Measurements from ENCODE around the gene LONP1.

The LONP1 gene

DNA sequence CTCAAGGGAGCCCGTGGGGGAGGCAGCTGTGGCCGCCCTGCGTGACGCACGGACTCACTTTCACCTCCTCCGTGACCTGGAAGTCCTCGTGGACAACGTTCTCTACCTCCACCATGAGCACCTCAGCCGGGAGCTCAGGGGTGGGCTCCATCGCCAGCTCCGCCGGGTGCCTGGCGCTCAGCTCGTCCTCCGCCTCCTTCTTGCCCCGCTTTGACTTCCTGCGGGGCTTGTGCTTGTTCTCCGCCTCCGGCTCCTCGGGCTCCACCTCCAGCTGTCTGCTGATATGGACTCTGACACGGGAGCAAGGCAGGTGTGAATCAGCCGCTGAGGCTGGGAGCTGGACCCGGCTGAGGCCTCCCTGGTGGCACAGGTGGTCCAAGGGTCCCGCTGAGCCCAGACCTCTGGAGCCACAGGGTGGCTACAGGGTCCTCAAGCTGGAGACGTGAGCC is 8.2 kb downstream of the LONP1 start:
- Histone ChIP-seq H3K27ac (ENCODE audit: insufficient read depth in 1 of 2, low read depth in 1 of 2, low read length in 2 of 2, poor library complexity in 1 of 2, severe bottlenecking in 2 of 2) (no peak overlapping the region), H3K36me3 (ENCODE audit: control insufficient read depth in 4 of 4, insufficient read depth in 4 of 4, low read length in 3 of 4) (peaks cover 13 to 65% (median 44%) of the 10 kb centered on the region in 4 experiments), H3K27me3 (replicated peaks in 2 of 5; ENCODE audit: control insufficient read depth in 4 of 5, insufficient read depth in 5 of 5, low read length in 4 of 5) (no peaks in the 10 kb centered on the region), H3K4me3 (ENCODE audit: control insufficient read depth in 1 of 7, extremely low read depth in 1 of 7, insufficient read depth in 4 of 7, low read depth in 2 of 7, low read length in 6 of 7) (no peak overlapping the region), H3K4me1 (ENCODE audit: control extremely low read depth in 1 of 4, control insufficient read depth in 4 of 4, insufficient read depth in 4 of 4, low read length in 3 of 4) (no peaks in the 10 kb centered on the region), H3K9me3 (ENCODE audit: control extremely low read depth in 1 of 5, control insufficient read depth in 4 of 5, insufficient read depth in 2 of 5, low read depth in 1 of 5, low read length in 4 of 5) (no peaks in the 10 kb centered on the region)
- POLR2A ChIA-PET = interaction anchor here (1.1 to 1.4 kb wide), 2 partner anchors 8 to 15 kb away, joined by 3 to 5 read pairs; partner anchors contain the start of genes CATSPERD and LONP1
- CTCF ChIA-PET = interaction anchor here (0.8 to 2.8 kb wide), 5 partner anchors 11 to 115 kb away, joined by 3 to 10 read pairs (median 4); partner anchors contain the start of gene RPL36
- no peak for DNase-seq
- WGBS (ENCODE audit: insufficient coverage) = 96% methylated on average over 25 of the region's 25 CpGs

DNA sequence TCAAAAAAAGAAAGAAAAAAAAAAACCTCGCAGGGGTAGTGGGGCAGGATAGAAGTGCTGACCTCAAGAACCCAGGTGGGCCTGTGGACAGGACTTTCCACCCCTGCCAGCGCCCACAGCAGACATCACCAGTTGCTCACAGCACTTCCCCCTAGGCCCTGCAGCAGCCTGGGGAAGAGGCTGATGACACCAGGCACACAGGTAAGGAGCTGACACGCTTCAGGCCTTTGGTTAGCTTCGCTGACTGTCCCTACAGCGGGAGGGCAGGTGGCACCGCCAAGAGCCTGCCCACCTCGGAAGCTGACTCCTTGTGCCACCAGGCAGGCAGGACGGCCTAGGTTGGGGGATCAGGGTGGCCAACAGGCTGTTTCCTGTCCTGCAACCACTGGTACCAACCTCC is 8.9 kb downstream of the LONP1 start:
- ChIA-PET CTCF (interaction anchor here (0.8 to 2.8 kb wide), 4 partner anchors 10 to 95 kb away, joined by 3 to 10 read pairs (median 4); partner anchors contain the start of gene RPL36), POLR2A (interaction anchor here (1.1 to 1.4 kb wide), 2 partner anchors 9 to 15 kb away, joined by 3 to 5 read pairs; partner anchors contain the start of genes CATSPERD and LONP1)
- H3K36me3 ChIP-seq (ENCODE audit: control insufficient read depth in 4 of 4, insufficient read depth in 4 of 4, low read length in 3 of 4) = peaks cover 16 to 70% (median 49%) of the 10 kb centered on the region in 4 experiments
- H3K4me1 ChIP-seq (ENCODE audit: control extremely low read depth in 1 of 4, control insufficient read depth in 4 of 4, insufficient read depth in 4 of 4, low read length in 3 of 4) = no peaks in the 10 kb centered on the region
- no peak overlapping the region for H3K27ac ChIP-seq (ENCODE audit: insufficient read depth in 1 of 2, low read depth in 1 of 2, low read length in 2 of 2, poor library complexity in 1 of 2, severe bottlenecking in 2 of 2)
- WGBS (ENCODE audit: insufficient coverage) = 100% methylated on average over 4 of the region's 8 CpGs
- DNase-seq = no peak
- H3K27me3 ChIP-seq (replicated peaks in 2 of 5; ENCODE audit: control insufficient read depth in 4 of 5, insufficient read depth in 5 of 5, low read length in 4 of 5) = no peaks in the 10 kb centered on the region
- no peak overlapping the region for H3K4me3 ChIP-seq (ENCODE audit: control insufficient read depth in 1 of 7, extremely low read depth in 1 of 7, insufficient read depth in 4 of 7, low read depth in 2 of 7, low read length in 6 of 7)
- H3K9me3 ChIP-seq (ENCODE audit: control extremely low read depth in 1 of 5, control insufficient read depth in 4 of 5, insufficient read depth in 2 of 5, low read depth in 1 of 5, low read length in 4 of 5) = no peaks in the 10 kb centered on the region

DNA sequence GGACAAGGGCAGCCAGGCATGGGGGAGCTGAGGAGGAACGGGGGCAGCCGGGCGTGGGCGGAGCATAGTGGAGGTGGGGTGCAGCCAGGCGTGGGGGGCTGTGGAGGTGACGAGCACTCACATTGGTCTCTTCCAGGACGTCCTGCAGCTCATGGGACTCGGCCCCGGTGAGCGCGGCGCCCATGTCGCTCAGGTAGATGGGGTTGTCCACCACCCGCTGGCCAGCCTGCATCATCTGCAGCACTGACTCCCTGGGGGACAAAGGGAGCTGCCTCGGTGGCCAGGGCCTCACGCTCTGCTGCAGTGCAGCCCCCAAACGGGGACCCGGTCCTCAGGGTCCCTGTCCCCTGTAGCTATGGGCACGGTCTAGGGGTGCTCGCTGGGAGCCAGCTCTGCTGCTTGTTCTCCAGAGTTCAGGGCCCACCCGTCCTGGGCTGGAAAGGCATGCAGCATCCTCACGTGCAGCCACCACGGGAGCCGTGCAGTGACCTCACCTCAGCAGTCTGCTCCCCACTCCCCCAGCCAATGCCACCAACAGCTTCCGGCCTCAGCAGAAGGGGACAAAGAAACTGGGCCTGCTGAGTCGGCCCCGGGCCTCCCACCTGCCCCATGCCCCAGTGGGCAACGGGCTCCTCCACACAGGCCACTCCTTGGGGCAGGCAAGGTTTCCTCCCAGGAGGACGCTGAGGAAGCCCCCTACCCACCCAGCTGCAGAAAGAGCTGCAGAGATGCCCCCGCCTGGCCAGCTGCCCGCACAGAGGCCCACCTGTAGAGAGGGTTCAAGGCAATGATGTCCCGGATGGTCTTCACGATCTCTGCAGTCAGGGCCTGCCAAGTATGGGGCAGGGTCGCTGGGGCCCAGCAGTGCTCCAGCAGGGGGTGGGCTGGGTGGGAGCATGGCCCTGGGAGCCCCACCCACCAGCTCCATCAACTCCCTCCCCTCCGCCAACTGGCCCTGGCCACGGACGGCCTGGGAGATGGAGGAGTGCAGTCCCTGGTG is 12.1 kb downstream of the LONP1 start:
- Histone ChIP-seq H3K9me3 (ENCODE audit: control extremely low read depth in 1 of 5, control insufficient read depth in 4 of 5, insufficient read depth in 2 of 5, low read depth in 1 of 5, low read length in 4 of 5) (no peaks in the 10 kb centered on the region), H3K27me3 (replicated peaks in 2 of 5; ENCODE audit: control insufficient read depth in 4 of 5, insufficient read depth in 5 of 5, low read length in 4 of 5) (no peaks in the 10 kb centered on the region), H3K27ac (ENCODE audit: insufficient read depth in 1 of 2, low read depth in 1 of 2, low read length in 2 of 2, poor library complexity in 1 of 2, severe bottlenecking in 2 of 2) (no peak overlapping the region), H3K36me3 (ENCODE audit: control insufficient read depth in 4 of 4, insufficient read depth in 4 of 4, low read length in 3 of 4) (peaks cover 22 to 83% (median 65%) of the 10 kb centered on the region in 4 experiments), H3K4me3 (ENCODE audit: control insufficient read depth in 1 of 7, extremely low read depth in 1 of 7, insufficient read depth in 4 of 7, low read depth in 2 of 7, low read length in 6 of 7) (no peak overlapping the region), H3K4me1 (ENCODE audit: control extremely low read depth in 1 of 4, control insufficient read depth in 4 of 4, insufficient read depth in 4 of 4, low read length in 3 of 4) (no peaks in the 10 kb centered on the region)
- no peak for DNase-seq
- POLR2A ChIA-PET = interaction anchor here (1.0 kb wide), 1 partner anchor 12 kb away, joined by 4 read pairs; the partner anchor contains the start of gene LONP1
- 98% methylated on average over 24 of the region's 37 CpGs for WGBS (ENCODE audit: insufficient coverage)
- CTCF ChIA-PET = no interaction called here

DNA sequence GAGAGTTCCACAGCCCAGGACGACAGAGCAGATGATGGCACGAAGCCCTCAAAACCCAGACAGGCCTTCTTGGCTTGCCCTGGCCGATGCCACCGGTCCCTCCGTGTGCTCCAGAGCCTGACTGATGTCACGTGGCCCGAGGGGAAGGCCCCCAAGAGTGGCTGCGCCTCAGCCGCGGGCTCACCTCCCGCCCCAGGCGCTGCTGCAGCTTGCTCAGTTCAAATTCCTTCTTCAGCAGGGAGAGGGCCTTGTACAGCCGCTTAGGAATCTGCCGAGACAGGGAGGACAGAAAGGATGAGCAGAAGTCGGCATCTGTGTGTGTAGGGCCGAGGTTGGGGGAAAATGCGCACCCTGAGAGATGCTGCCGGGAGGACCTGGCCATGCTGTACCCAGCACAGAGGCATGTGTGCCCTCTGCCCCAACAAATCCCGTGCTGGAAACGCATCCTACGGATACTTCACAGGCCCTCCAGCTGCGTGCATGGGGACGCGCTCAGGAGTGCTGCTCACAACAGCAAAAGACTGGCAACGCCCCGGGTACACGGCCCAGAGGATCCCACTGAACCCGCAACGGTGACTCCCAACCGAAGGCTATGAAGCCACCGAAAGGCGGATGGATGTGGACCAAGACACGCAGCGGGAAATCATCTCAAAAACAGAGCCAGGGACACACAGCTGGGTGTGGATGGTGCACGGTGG is 12.9 kb downstream of the LONP1 start:
- ChIA-PET POLR2A (interaction anchor here (1.0 kb wide), 1 partner anchor 13 kb away, joined by 4 read pairs; the partner anchor contains the start of gene LONP1), CTCF (interaction anchor here (1.4 kb wide), 1 partner anchor 7 kb away, joined by 4 read pairs; no protein-coding TSS in a partner anchor)
- Histone ChIP-seq H3K9me3 (ENCODE audit: control extremely low read depth in 1 of 5, control insufficient read depth in 4 of 5, insufficient read depth in 2 of 5, low read depth in 1 of 5, low read length in 4 of 5) (no peaks in the 10 kb centered on the region), H3K27ac (ENCODE audit: insufficient read depth in 1 of 2, low read depth in 1 of 2, low read length in 2 of 2, poor library complexity in 1 of 2, severe bottlenecking in 2 of 2) (no peak overlapping the region), H3K27me3 (replicated peaks in 2 of 5; ENCODE audit: control insufficient read depth in 4 of 5, insufficient read depth in 5 of 5, low read length in 4 of 5) (no peaks in the 10 kb centered on the region), H3K4me1 (ENCODE audit: control extremely low read depth in 1 of 4, control insufficient read depth in 4 of 4, insufficient read depth in 4 of 4, low read length in 3 of 4) (no peaks in the 10 kb centered on the region), H3K4me3 (ENCODE audit: control insufficient read depth in 1 of 7, extremely low read depth in 1 of 7, insufficient read depth in 4 of 7, low read depth in 2 of 7, low read length in 6 of 7) (no peak overlapping the region), H3K36me3 (ENCODE audit: control insufficient read depth in 4 of 4, insufficient read depth in 4 of 4, low read length in 3 of 4) (peaks cover 19 to 74% (median 61%) of the 10 kb centered on the region in 4 experiments)
- WGBS (ENCODE audit: insufficient coverage) = 96% methylated on average over 31 of the region's 35 CpGs
- no peak for DNase-seq

DNA sequence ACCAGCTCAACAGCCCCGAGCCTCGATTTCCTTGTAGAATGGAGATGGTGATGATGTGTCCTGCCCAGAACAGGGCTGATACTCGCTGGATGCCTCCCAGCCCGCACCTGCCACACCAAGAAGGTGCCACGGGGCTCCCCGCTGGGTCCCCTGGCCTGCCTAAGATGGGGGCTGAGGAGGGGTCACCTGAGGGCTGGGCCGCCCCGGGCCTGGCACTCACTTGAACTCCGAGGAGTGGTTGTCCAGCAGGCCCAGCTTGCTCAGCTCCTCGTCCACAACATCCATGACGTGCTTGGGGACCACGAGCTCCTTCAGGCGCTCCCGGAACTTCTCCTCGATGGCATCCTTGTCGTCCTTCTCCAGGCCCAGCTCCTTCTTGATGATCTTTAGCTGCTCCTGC is 14.4 kb downstream of the LONP1 start:
- H3K27me3 ChIP-seq (replicated peaks in 2 of 5; ENCODE audit: control insufficient read depth in 4 of 5, insufficient read depth in 5 of 5, low read length in 4 of 5) = no peaks in the 10 kb centered on the region
- H3K36me3 ChIP-seq (ENCODE audit: control insufficient read depth in 4 of 4, insufficient read depth in 4 of 4, low read length in 3 of 4) = peaks cover 9 to 67% (median 52%) of the 10 kb centered on the region in 4 experiments
- H3K4me1 ChIP-seq (ENCODE audit: control extremely low read depth in 1 of 4, control insufficient read depth in 4 of 4, insufficient read depth in 4 of 4, low read length in 3 of 4) = no peaks in the 10 kb centered on the region
- 97% methylated on average over 15 of the region's 16 CpGs for WGBS (ENCODE audit: insufficient coverage)
- H3K4me3 ChIP-seq (ENCODE audit: control insufficient read depth in 1 of 7, extremely low read depth in 1 of 7, insufficient read depth in 4 of 7, low read depth in 2 of 7, low read length in 6 of 7) = no peak overlapping the region
- POLR2A ChIA-PET = no interaction called here
- peaks cover 0 to 3% (median 0%) of the 10 kb centered on the region in 5 experiments for H3K9me3 ChIP-seq (ENCODE audit: control extremely low read depth in 1 of 5, control insufficient read depth in 4 of 5, insufficient read depth in 2 of 5, low read depth in 1 of 5, low read length in 4 of 5)
- DNase-seq = no peak
- no peak overlapping the region for H3K27ac ChIP-seq (ENCODE audit: insufficient read depth in 1 of 2, low read depth in 1 of 2, low read length in 2 of 2, poor library complexity in 1 of 2, severe bottlenecking in 2 of 2)
- CTCF ChIA-PET = interaction anchor here (1.4 kb wide), 1 partner anchor 9 kb away, joined by 4 read pairs; no protein-coding TSS in a partner anchor

DNA sequence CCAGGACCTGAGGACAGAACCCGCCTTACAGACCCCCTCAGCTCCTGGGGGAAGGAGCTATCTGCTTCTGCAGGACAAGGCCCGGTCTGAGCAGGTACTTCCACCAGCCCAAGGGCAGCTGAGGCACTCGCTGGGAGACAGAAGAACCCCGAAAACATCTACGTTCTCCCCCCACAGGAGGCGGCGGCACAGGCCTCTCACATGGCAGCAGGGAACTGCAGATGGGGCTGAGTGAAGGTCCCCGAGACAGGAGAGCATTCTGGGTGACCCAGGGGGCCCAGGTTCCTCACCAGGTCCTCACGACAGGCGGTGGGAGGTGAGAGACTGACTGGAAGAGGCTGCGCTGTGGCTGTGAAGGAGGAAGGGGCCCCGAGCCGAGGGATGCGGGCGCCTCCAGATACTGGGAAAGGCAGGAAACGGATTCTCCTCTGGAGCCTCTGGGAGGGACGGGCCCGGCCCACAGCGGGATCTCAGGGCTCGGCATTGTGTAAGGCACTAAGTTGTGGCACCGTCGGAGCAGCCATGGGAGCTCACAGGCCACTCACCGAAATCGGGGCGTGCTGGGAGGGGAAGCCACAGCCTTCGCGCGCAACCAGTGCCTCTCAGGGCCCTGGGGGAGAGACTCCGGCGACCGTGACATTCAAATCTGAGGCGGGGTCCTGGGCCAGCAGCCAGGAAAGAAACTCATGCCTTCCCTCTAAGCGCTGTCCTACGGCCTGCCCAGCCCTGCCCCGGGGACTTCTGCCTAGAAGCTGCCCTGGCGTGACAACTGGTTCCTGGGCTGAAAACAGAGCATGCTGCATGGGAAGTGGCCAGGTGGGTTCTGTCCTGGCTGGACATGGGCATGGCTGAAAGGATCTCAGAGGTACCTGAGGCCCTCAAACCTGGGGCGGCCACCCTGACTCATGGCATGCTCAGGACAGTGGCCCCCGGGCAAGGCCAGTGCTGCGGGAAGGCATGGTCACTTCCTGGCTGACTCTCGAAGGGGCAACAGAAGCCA is 15.8 kb downstream of the LONP1 start:
- Histone ChIP-seq H3K27me3 (replicated peaks in 2 of 5; ENCODE audit: control insufficient read depth in 4 of 5, insufficient read depth in 5 of 5, low read length in 4 of 5) (no peaks in the 10 kb centered on the region), H3K9me3 (ENCODE audit: control extremely low read depth in 1 of 5, control insufficient read depth in 4 of 5, insufficient read depth in 2 of 5, low read depth in 1 of 5, low read length in 4 of 5) (peaks cover 0 to 3% (median 0%) of the 10 kb centered on the region in 5 experiments), H3K4me1 (ENCODE audit: control extremely low read depth in 1 of 4, control insufficient read depth in 4 of 4, insufficient read depth in 4 of 4, low read length in 3 of 4) (no peaks in the 10 kb centered on the region), H3K36me3 (ENCODE audit: control insufficient read depth in 4 of 4, insufficient read depth in 4 of 4, low read length in 3 of 4) (peaks cover 9 to 67% (median 55%) of the 10 kb centered on the region in 4 experiments), H3K4me3 (ENCODE audit: control insufficient read depth in 1 of 7, extremely low read depth in 1 of 7, insufficient read depth in 4 of 7, low read depth in 2 of 7, low read length in 6 of 7) (no peak overlapping the region), H3K27ac (ENCODE audit: insufficient read depth in 1 of 2, low read depth in 1 of 2, low read length in 2 of 2, poor library complexity in 1 of 2, severe bottlenecking in 2 of 2) (no peak overlapping the region)
- DNase-seq = no peak
- ChIA-PET CTCF (interaction anchor here (0.7 kb wide), 1 partner anchor 1396 kb away, joined by 3 read pairs; no protein-coding TSS in a partner anchor), POLR2A (interaction anchor here (0.7 kb wide), 1 partner anchor 109 kb away, joined by 3 read pairs; no protein-coding TSS in a partner anchor)
- WGBS (ENCODE audit: insufficient coverage) = 98% methylated on average over 40 of the region's 40 CpGs
